Calu3 (cell line): ENCODE data around the gene ZBTB39. TPM values are rescaled to one million over a fixed set of nuclear protein-coding genes. Genes with fewer than 3 reads are reported as not detected.
"Not testable (repeated sequence)": the region's sequence is repeated elsewhere in the genome, so short reads cannot be mapped to it uniquely, and the experiment has no call there.

ENCODE experiments used
- BruUV-seq: library from RNA; stranded (reverse); fragments of 400-500 nt; replicated peaks from 2 replicates; lab custom pipeline; 2021; lab: Mats Ljungman, UMichigan
- CTCF ChIA-PET: fragments of 300-600 bp; sonication (Branson Sonifier 250); formaldehyde crosslinking; loops from one replicate; lab custom pipeline; 2022; ENCODE audit warnings: antibody characterized with exemption; lab: Charles Lee
- DNase-seq: peaks from one replicate; pipeline ENCODE4 v3.0.0; 2022
- H3K27ac Mint-ChIP-seq: one replicate; pipeline ENCODE4 v1.8.0; 2022; ENCODE audit warnings: mixed read lengths; ENCODE audit not compliant: unreplicated experiment
- H3K27me3 Mint-ChIP-seq: one replicate; pipeline ENCODE4 v1.8.0; 2022; ENCODE audit warnings: mixed read lengths; ENCODE audit not compliant: unreplicated experiment
- H3K36me3 Mint-ChIP-seq: one replicate; pipeline ENCODE4 v1.8.0; 2022; ENCODE audit warnings: mild to moderate bottlenecking, moderate library complexity, mixed read lengths; ENCODE audit not compliant: insufficient read depth, unreplicated experiment
- H3K4me1 Mint-ChIP-seq: one replicate; pipeline ENCODE4 v1.8.0; 2022; ENCODE audit warnings: mild to moderate bottlenecking, low read depth, mixed read lengths; ENCODE audit not compliant: unreplicated experiment
- H3K4me3 Mint-ChIP-seq: one replicate; pipeline ENCODE4 v1.8.0; 2022; ENCODE audit warnings: mild to moderate bottlenecking, low read depth, moderate library complexity, mixed read lengths; ENCODE audit not compliant: unreplicated experiment
- H3K9me3 Mint-ChIP-seq: one replicate; pipeline ENCODE4 v1.8.0; 2022; ENCODE audit warnings: low read depth, mixed read lengths; ENCODE audit not compliant: unreplicated experiment
- CTCF ChIP-seq: fragments of 200-600 bp; IDR thresholded peaks from one replicate; pipeline ENCODE4 v1.8.0; 2022; ENCODE audit warnings: antibody characterized with exemption; ENCODE audit not compliant: unreplicated experiment
- intact Hi-C: fragments of 100-400 bp; cut with micrococcal nuclease; formaldehyde crosslinking; loops from one replicate; pipeline ENCODE4 v1.10.0; 2022; ENCODE audit not compliant: unreplicated experiment
- total RNA-seq: library from RNA; stranded (reverse); gene quantifications from 2 replicates; pipeline ENCODE4 v1.2.3, GENCODE V29; 2022

Gene ZBTB39
- total RNA-seq, 1 experiment from 2014 or later: 10.8 TPM

- Mint-ChIP-seq H3K4me3 (no peak overlapping the region), H3K27ac (no peak overlapping the region), H3K9me3 (no peaks in the 10 kb centered on the region), H3K36me3 (no peaks in the 10 kb centered on the region), H3K27me3 (no peaks in the 10 kb centered on the region), H3K4me1 (no peaks in the 10 kb centered on the region)
- CTCF ChIA-PET: no interaction called here
- DNase-seq: no peak
- no peak for TF ChIP-seq CTCF
- intact Hi-C loops: no loop called here
- no TSS peak for BruUV-seq
Observed at GRCh38 chr12:56980268-56980667, 26.1 kb downstream of the ZBTB39 start.

- intact Hi-C loops: no loop called here
- Mint-ChIP-seq H3K27me3 (no peaks in the 10 kb centered on the region), H3K36me3 (no peaks in the 10 kb centered on the region), H3K4me1 (no peaks in the 10 kb centered on the region), H3K4me3 (no peak overlapping the region), H3K9me3 (no peaks in the 10 kb centered on the region), H3K27ac (no peak overlapping the region)
- DNase-seq: no peak
- no TSS peak for BruUV-seq
- CTCF ChIA-PET: no interaction called here
- no peak for TF ChIP-seq CTCF
Observed at GRCh38 chr12:56979628-56980027, 26.7 kb downstream of the ZBTB39 start.

- H3K4me3 Mint-ChIP-seq: no peak overlapping the region
- H3K4me1 Mint-ChIP-seq: no peaks in the 10 kb centered on the region
- BruUV-seq: no TSS peak
- CTCF ChIA-PET: no interaction called here
- no peak for DNase-seq
- intact Hi-C loops: no loop called here
- no peaks in the 10 kb centered on the region for H3K9me3 Mint-ChIP-seq
- no peaks in the 10 kb centered on the region for H3K36me3 Mint-ChIP-seq
- TF ChIP-seq CTCF: no peak
- no peaks in the 10 kb centered on the region for H3K27me3 Mint-ChIP-seq
- no peak overlapping the region for H3K27ac Mint-ChIP-seq
Observed at GRCh38 chr12:56978397-56979138, 27.8 kb downstream of the ZBTB39 start.

- CTCF ChIA-PET, H3K4me1 Mint-ChIP-seq, H3K36me3 Mint-ChIP-seq, DNase-seq, H3K27ac Mint-ChIP-seq, H3K27me3 Mint-ChIP-seq, H3K4me3 Mint-ChIP-seq, intact Hi-C loops, BruUV-seq, H3K9me3 Mint-ChIP-seq: not testable (repeated sequence)
Observed at GRCh38 chr12:56977361-56977760, 29.0 kb downstream of the ZBTB39 start.

GRCh38 chr12:56974224-56974623 is 32.1 kb downstream of the ZBTB39 start:
- peaks cover 27% of the 10 kb centered on the region for H3K27me3 Mint-ChIP-seq
- H3K4me1 Mint-ChIP-seq, CTCF ChIA-PET, DNase-seq, H3K27ac Mint-ChIP-seq, H3K9me3 Mint-ChIP-seq, H3K4me3 Mint-ChIP-seq, BruUV-seq, H3K36me3 Mint-ChIP-seq, intact Hi-C loops: not testable (repeated sequence)

- H3K36me3 Mint-ChIP-seq, H3K4me1 Mint-ChIP-seq, intact Hi-C loops, DNase-seq, H3K27ac Mint-ChIP-seq, BruUV-seq, H3K9me3 Mint-ChIP-seq, H3K4me3 Mint-ChIP-seq, CTCF ChIA-PET: not testable (repeated sequence)
- peaks cover 43% of the 10 kb centered on the region for H3K27me3 Mint-ChIP-seq
Observed at GRCh38 chr12:56968910-56969309, 37.4 kb downstream of the ZBTB39 start.

GRCh38 chr12:56965997-56966642 is 40.2 kb downstream of the ZBTB39 start:
- DNase-seq, H3K27ac Mint-ChIP-seq, H3K4me1 Mint-ChIP-seq, H3K4me3 Mint-ChIP-seq, H3K9me3 Mint-ChIP-seq, H3K36me3 Mint-ChIP-seq, CTCF ChIA-PET, intact Hi-C loops, BruUV-seq: not testable (repeated sequence)
- H3K27me3 Mint-ChIP-seq: peaks cover 42% of the 10 kb centered on the region
